GM23248 (cell line): Measurements from ENCODE around the gene CREB3L2. TPM values are rescaled to one million over a fixed set of nuclear protein-coding genes. Genes with fewer than 3 reads are reported as not detected.

Source experiments
- DNase-seq: peaks from one replicate; pipeline ENCODE4 v3.0.0-alpha.2; 2015
- H2AFZ ChIP-seq: fragments of 200-600 bp; sonication (generic); 2 replicates; pipeline ENCODE4 v1.6.1; 2016; ENCODE audit warnings: antibody characterized with exemption
- H3F3A ChIP-seq: fragments of 200-600 bp; sonication (generic); 2 replicates; pipeline ENCODE4 v1.6.1; 2016; ENCODE audit warnings: mild to moderate bottlenecking, antibody characterized with exemption, mixed run types; ENCODE audit not compliant: insufficient read depth
- H3K27ac ChIP-seq: fragments of 200-600 bp; sonication (generic); 2 replicates; pipeline ENCODE4 v1.5.1; 2016; ENCODE audit warnings: mild to moderate bottlenecking
- H3K27me3 ChIP-seq: fragments of 200-600 bp; sonication (generic); replicated peaks from 2 replicates; pipeline ENCODE4 v1.6.1; 2016; ENCODE audit warnings: mild to moderate bottlenecking; ENCODE audit not compliant: insufficient read depth
- H3K36me3 ChIP-seq: fragments of 200-600 bp; sonication (generic); 2 replicates; pipeline ENCODE4 v1.6.1; 2016; ENCODE audit warnings: low read depth, mild to moderate bottlenecking
- H3K4me1 ChIP-seq: fragments of 200-600 bp; sonication (generic); 2 replicates; pipeline ENCODE4 v1.6.1; 2016; ENCODE audit warnings: mild to moderate bottlenecking; ENCODE audit not compliant: insufficient read depth
- H3K4me2 ChIP-seq: fragments of 200-600 bp; sonication (generic); one replicate; pipeline ENCODE4 v1.6.1; 2016; ENCODE audit warnings: mild to moderate bottlenecking; ENCODE audit not compliant: unreplicated experiment
- H3K4me3 ChIP-seq: fragments of 200-600 bp; sonication (generic); 2 replicates; pipeline ENCODE4 v1.5.1; 2016; ENCODE audit warnings: mild to moderate bottlenecking
- H3K79me2 ChIP-seq: fragments of 200-600 bp; sonication (generic); 2 replicates; pipeline ENCODE4 v1.6.1; 2016; ENCODE audit warnings: mild to moderate bottlenecking; ENCODE audit not compliant: insufficient read depth
- H3K9ac ChIP-seq: fragments of 200-600 bp; sonication (generic); 2 replicates; pipeline ENCODE4 v1.6.1; 2016; ENCODE audit warnings: mild to moderate bottlenecking
- H3K9me2 ChIP-seq: fragments of 200-600 bp; sonication (generic); 2 replicates; pipeline ENCODE4 v1.6.1; 2016; ENCODE audit warnings: mixed run types, mild to moderate bottlenecking, moderate library complexity; ENCODE audit not compliant: insufficient read depth
- H3K9me3 ChIP-seq: fragments of 200-600 bp; sonication (generic); one replicate; pipeline ENCODE4 v1.6.1; 2017; ENCODE audit warnings: low read depth
- H4K20me1 ChIP-seq: fragments of 200-600 bp; sonication (generic); 2 replicates; pipeline ENCODE4 v1.6.0; 2016; ENCODE audit not compliant: insufficient read depth
- EZH2 ChIP-seq: fragments of 200-600 bp; sonication (generic); IDR thresholded peaks from 2 replicates; pipeline ENCODE4 v1.6.1; 2018; ENCODE audit warnings: antibody characterized with exemption, mild to moderate bottlenecking; ENCODE audit not compliant: insufficient read depth, poor library complexity, severe bottlenecking
- EZH2phosphoT487 ChIP-seq: fragments of 200-600 bp; sonication (generic); IDR thresholded peaks from 2 replicates; pipeline ENCODE4 v1.6.1; 2018; ENCODE audit warnings: antibody characterized with exemption, moderate library complexity, mild to moderate bottlenecking, low read depth; ENCODE audit not compliant: insufficient read depth
- WGBS, 2 experiments: methylation state at CpG; one replicate each; pipeline ENCODE4 v1.1.6; 2015 to 2017; ENCODE audit warnings: low lambda C conversion rate in 2 of 2, low coverage in 1 of 2; ENCODE audit errors: missing lambda C conversion rate in 2 of 2; 5-methylcytosine and 5-hydroxymethylcytosine counted together
- in situ Hi-C: fragments of 300-500 bp; cut with MboI; formaldehyde crosslinking; loops from 2 replicates; pipeline ENCODE4 v1.15.0; 2020
- polyA plus RNA-seq: library from polyadenylated mRNA; unstranded; fragments of >200 nt; fragmentation: Nextera tagmentation; extraction: Ambion mirVana; gene quantifications from 2 replicates; pipeline ENCODE4 v1.2.1, GENCODE V29; 2016
- total RNA-seq: library from RNA; depleted of rRNA; stranded (reverse); fragments of >200 nt; shearing (Covaris generic); gene quantifications from 2 replicates; pipeline ENCODE4 v1.2.3, GENCODE V29; 2014

Gene CREB3L2
- total and polyA plus RNA-seq, 2 experiments from 2014 or later: 43.7 to 53.7 TPM

DNA sequence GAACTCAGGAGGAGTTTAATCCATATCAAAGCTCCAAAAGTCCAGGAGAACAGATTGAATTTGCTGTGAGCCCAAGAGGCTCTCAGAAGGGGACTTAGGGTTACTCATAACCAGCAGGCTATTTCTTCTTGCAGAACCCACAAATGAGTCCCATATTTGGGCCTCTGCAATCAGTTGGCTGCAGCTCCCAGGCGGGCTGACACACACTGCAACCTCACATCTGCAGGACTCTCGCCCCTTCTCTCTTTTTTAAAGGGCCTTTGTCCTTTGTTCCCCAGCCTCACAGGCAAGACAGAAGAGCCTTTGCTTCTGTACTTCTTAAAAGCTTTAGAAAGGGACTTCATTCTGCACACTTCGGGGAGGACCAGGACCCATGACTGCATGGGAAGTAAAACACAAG is 26.7 kb downstream of the CREB3L2 start:
- H3K27ac ChIP-seq: peak overlapping the region; percentile 98
- peak overlapping the region; percentile 63 for H3K9ac ChIP-seq
- H3K9me3 ChIP-seq: no peaks in the 10 kb centered on the region
- peaks cover 88% of the 10 kb centered on the region for H3F3A ChIP-seq
- H3K27me3 ChIP-seq: no peaks in the 10 kb centered on the region
- H3K79me2 ChIP-seq: peaks cover 96% of the 10 kb centered on the region
- in situ Hi-C loops: no loop called here
- WGBS, 2 experiments: 15 to 24% methylated on average over 3 of the region's 3 CpGs
- TF ChIP-seq EZH2: no peak
- no peak overlapping the region for H2AFZ ChIP-seq
- no peaks in the 10 kb centered on the region for H4K20me1 ChIP-seq
- peak overlapping the region; percentile 57 for H3K4me3 ChIP-seq
- peak; percentile 92 for DNase-seq
- H3K36me3 ChIP-seq: 0 out of 2 replicates have a peak, but pooled peaks cover 3% of the 10 kb centered on the region
- peak overlapping the region; percentile 84 for H3K4me2 ChIP-seq
- H3K4me1 ChIP-seq: peaks cover 78% of the 10 kb centered on the region
- no peaks in the 10 kb centered on the region for H3K9me2 ChIP-seq

DNA sequence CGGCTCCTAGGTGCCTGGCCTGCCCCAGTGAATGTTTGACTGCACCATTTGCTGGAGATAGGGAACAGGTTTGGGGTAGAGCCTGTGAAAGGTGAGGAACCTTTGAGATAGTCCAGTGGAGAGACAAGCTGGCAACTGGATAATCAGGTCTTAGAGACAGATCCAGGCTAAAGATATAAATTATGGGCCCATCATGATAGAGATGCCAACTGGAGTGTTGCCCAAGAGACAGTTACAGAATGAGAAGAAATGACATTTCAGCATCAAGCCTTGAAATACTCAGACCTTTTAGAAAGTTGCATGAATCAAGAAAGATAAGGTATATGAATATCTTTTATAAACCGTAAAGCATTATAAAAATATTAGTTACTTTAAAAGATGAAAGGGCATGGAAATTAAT is 27.1 kb downstream of the CREB3L2 start:
- H3F3A ChIP-seq: peaks cover 88% of the 10 kb centered on the region
- peaks cover 78% of the 10 kb centered on the region for H3K4me1 ChIP-seq

DNA sequence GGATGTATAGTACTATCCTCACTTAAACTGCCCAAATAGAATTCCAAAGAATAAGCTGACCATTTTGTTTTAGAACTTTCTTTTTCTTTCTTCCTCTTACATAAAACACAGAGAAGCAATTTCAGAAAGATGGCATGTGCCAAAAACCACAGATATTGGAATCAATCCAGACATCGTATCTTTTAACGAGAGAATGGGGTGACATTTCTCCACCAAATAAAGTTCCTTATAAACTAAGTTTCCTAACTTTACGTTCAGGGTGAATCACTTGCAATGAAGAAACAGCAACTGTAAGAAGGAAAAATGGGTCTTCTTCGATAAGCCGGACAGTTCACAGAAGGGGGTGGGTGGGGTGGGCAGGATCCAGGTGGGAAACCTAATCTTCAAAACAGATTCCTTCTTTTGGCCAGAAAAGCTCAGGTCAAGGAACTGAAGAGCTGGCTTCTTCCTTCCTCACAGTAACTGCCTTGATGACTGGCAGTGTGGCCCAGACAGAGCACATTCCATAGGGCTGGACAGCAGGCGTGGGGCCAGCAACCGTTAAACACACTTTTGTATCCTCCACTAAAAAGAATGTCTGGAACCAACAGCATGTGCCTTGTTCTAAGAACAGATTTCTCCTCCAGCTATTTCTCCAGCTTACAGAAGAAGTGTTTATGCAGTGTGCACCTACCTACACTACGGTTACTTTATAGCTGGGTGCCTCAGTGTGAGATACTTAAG is 31.5 kb downstream of the CREB3L2 start:
- Histone ChIP-seq H3K9me2 (no peaks in the 10 kb centered on the region), H3K9me3 (no peaks in the 10 kb centered on the region), H3F3A (peaks cover 89% of the 10 kb centered on the region), H3K4me1 (peaks cover 75% of the 10 kb centered on the region), H3K4me3 (peak overlapping the region; percentile 49), H3K27me3 (no peaks in the 10 kb centered on the region), H4K20me1 (no peaks in the 10 kb centered on the region), H3K79me2 (peaks cover 96% of the 10 kb centered on the region), H3K4me2 (peak overlapping the region; percentile 79), H2AFZ (no peak overlapping the region), H3K9ac (peak overlapping the region; percentile 62), H3K27ac (peak overlapping the region; percentile 93), H3K36me3 (peaks cover 8% of the 10 kb centered on the region)
- TF ChIP-seq EZH2phosphoT487: no peak
- TF ChIP-seq EZH2: no peak
- in situ Hi-C loops: no loop called here
- 3 to 4% methylated on average over 8 of the region's 8 CpGs for WGBS, 2 experiments
- DNase-seq: peak; percentile 93

More for the DNA sequence above, 27.1 kb downstream of the CREB3L2 start:
- H4K20me1 ChIP-seq: no peaks in the 10 kb centered on the region
- no peaks in the 10 kb centered on the region for H3K9me2 ChIP-seq
- no peak overlapping the region for H2AFZ ChIP-seq
- TF ChIP-seq EZH2 (no peak), EZH2phosphoT487 (no peak)
- H3K4me3 ChIP-seq: peak overlapping the region; percentile 57
- H3K27ac ChIP-seq: peak overlapping the region; percentile 98
- H3K27me3 ChIP-seq: no peaks in the 10 kb centered on the region
- H3K4me2 ChIP-seq: peak overlapping the region; percentile 84
- peaks cover 96% of the 10 kb centered on the region for H3K79me2 ChIP-seq
- WGBS, 2 experiments: 58 to 64% methylated on average over 2 of the region's 2 CpGs
- H3K9me3 ChIP-seq: no peaks in the 10 kb centered on the region
- no peak for DNase-seq
- in situ Hi-C loops: no loop called here
- 0 out of 2 replicates have a peak, but pooled peaks cover 3% of the 10 kb centered on the region for H3K36me3 ChIP-seq
- peak overlapping the region; percentile 63 for H3K9ac ChIP-seq

DNA sequence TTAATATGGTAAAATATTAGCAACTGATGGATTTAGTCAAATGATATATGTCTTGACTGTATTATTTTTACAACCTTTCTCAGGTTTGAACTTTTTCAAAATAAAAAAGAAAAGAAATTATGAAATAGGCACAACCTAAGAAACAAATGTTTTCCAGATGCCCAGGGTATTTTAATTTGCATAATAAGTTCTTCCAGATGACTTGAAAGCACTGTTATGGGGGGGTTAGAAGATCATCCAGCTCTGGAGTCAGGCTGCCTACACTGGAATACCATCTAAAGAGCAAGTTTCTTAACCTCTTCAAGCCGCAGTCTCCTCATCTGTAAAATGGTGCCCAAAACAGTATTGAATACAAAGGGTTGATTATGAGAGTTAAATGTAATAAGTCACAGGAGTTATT is 32.1 kb downstream of the CREB3L2 start:
- Histone ChIP-seq H3K27ac (peak overlapping the region; percentile 93), H3K9me3 (no peaks in the 10 kb centered on the region), H3K36me3 (peaks cover 8% of the 10 kb centered on the region), H3F3A (peaks cover 91% of the 10 kb centered on the region), H3K9ac (peak overlapping the region; percentile 62), H3K4me2 (peak overlapping the region; percentile 79), H3K27me3 (no peaks in the 10 kb centered on the region), H3K9me2 (no peaks in the 10 kb centered on the region), H4K20me1 (no peaks in the 10 kb centered on the region), H3K4me3 (peak overlapping the region; percentile 49), H3K79me2 (peaks cover 96% of the 10 kb centered on the region), H2AFZ (no peak overlapping the region), H3K4me1 (peaks cover 69% of the 10 kb centered on the region)
- 59 to 66% methylated on average over 1 of the region's 1 CpG for WGBS, 2 experiments
- in situ Hi-C loops: no loop called here
- TF ChIP-seq EZH2phosphoT487 (no peak), EZH2 (no peak)
- DNase-seq: no peak
